ENCODE results near the gene KCNJ10.

- TF ChIP-seq CTCF (IDR thresholded peaks at IDR 0.05): no peak
- no peak for TF ChIP-seq POLR2A (IDR thresholded peaks at IDR 0.05)
Measured at GRCh38 chr1:159970932-159971342, 99.0 kb downstream of the KCNJ10 start.
